Testis (tissue), 2 donors: Measurements from ENCODE around the gene NEU1.
A peak's percentile ranks its signal among the peaks of the same experiment; 100 is the strongest.

Experiments
- CTCF ChIP-seq, 3 experiments: fragments of 450-650 bp in 2 of 3; fragments of 200-600 bp in 1 of 3; sonication (generic) in 1 of 3; IDR thresholded peaks; one replicate each; pipeline ENCODE4 v1.5.1; 2016 to 2019; ENCODE audit warnings: antibody characterized with exemption in 3 of 3, mild to moderate bottlenecking in 2 of 3, moderate library complexity in 1 of 3
- POLR2A ChIP-seq: fragments of 450-650 bp; IDR thresholded peaks from one replicate; pipeline ENCODE4 v1.6.1; 2017; ENCODE audit warnings: antibody characterized with exemption, mild to moderate bottlenecking, moderate library complexity

DNA sequence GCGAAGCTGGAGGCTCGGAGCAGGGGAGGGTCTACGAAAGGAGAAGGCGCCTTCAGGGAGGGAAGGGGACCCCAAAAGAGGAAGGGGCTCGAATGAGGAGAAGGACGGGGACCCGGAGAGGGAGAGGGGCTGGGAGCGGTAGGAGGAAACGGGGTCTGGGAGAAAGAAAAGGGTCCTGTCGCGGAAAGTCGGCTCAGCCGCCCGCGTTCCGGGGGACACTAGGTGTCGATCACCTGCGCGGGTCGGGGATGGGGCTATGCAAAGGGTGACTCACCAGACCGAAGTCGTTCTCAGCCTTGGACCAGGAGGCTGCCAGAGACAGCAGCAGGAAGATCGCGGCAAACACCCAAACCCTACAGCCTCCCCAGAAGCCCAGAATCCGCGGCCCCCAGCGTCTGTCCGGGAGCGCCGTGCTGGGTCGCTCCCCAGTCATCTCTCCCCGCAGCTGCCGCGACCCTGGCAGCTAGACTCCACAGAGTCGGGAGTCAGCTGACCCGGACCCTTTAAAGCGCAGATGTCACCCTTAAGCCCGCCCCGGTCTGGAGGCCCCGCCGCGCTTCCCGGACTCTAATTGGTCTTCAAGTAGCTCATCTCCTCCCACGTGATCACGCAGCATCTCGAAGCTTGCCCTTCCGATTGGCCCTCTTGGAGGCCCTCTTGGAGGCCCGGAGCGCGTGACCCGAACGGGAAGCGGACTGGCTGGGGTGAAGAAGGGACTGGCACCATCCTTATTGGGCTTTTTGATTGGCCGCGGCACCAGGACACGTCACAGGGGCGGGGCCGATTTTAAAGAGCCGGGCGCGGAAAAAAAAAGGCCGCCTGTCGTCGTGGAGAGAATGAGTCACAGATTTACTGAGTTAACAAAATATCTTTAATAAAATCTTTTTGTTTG lies at the start of gene NEU1:
- TF ChIP-seq POLR2A = peak; percentile 97
- TF ChIP-seq CTCF (IDR thresholded peaks at IDR 0.05) = peak in 1 of 3 experiments; percentile 25
